LNCaP clone FGC (cell line): ENCODE data around the gene PSMB9.

ENCODE experiments used
- DNase-seq: peaks from one replicate; pipeline ENCODE4 v3.0.0-alpha.2; 2011; ENCODE audit warnings: low read depth
- H3K4me3 ChIP-seq: 2 replicates; pipeline ENCODE4 v1.5.1; 2011; ENCODE audit warnings: mild to moderate bottlenecking, low read depth, low read length, control low read depth
- CTCF ChIP-seq: IDR thresholded peaks from 2 replicates; pipeline ENCODE4 v1.5.1; 2012; ENCODE audit warnings: mild to moderate bottlenecking; ENCODE audit not compliant: control insufficient read depth, insufficient read depth; ENCODE audit errors: extremely low read depth

PSMB9 gene

GRCh38 chr6:32903952-32904351 is 50.0 kb downstream of the PSMB9 start:
- DNase-seq: no peak
- H3K4me3 ChIP-seq: no peak overlapping the region
- TF ChIP-seq CTCF: no peak

GRCh38 chr6:32905078-32905477 is 51.1 kb downstream of the PSMB9 start:
- no peak for DNase-seq
- TF ChIP-seq CTCF: no peak
- H3K4me3 ChIP-seq: no peak overlapping the region

GRCh38 chr6:32906539-32906938 is 52.5 kb downstream of the PSMB9 start:
- H3K4me3 ChIP-seq: no peak overlapping the region
- no peak for TF ChIP-seq CTCF
- no peak for DNase-seq

GRCh38 chr6:32908897-32909296 is 54.9 kb downstream of the PSMB9 start:
- no peak overlapping the region for H3K4me3 ChIP-seq
- DNase-seq: no peak
- no peak for TF ChIP-seq CTCF
